ENCODE results near the gene IFI27L1. TPM values are rescaled to one million over a fixed set of nuclear protein-coding genes. Genes with fewer than 3 reads are reported as not detected.

IFI27L1 gene
- total RNA-seq (2013), result 2.8 TPM
- 1 to 10 TPM; 2.1 to 3.1 (median 2.2) TPM for polyA plus RNA-seq
- 0.97 and 1.3 TPM in 2 replicates for polyA minus RNA-seq
- total RNA-seq, result 0.25 to 2.3 (median 0.98) reads per million in 11 experiments

- H3K9me3 Mint-ChIP-seq, result peaks cover 0 to 3% (median 0%) of the 10 kb centered on the region in 7 donors
- H3K9me3 ChIP-seq (replicated peaks in 1 of 2; ENCODE audit: control insufficient read depth in 1 of 2, insufficient read depth in 1 of 2, low read length in 2 of 2), result no peaks in the 10 kb centered on the region
- peaks cover 0 to 2% (median 0%) of the 10 kb centered on the region in 3 donors for H3K27me3 Mint-ChIP-seq (ENCODE audit: low read depth in 3 of 3)
- DNase-seq, result peak; percentile 92 to 94 (median 93)
- H3K36me3 ChIP-seq (replicated peaks in 1 of 2; ENCODE audit: control insufficient read depth in 1 of 2, insufficient read depth in 2 of 2, low read length in 2 of 2), result peaks cover 11 to 24% of the 10 kb centered on the region in 2 donors
- peaks cover 61% of the 10 kb centered on the region for H3K79me2 ChIP-seq (ENCODE audit: insufficient read depth, low read length)
- H3K4me3 Mint-ChIP-seq, result peak within 1 kb of the TSS; percentile 100
- H3K27ac ChIP-seq (ENCODE audit: low read depth in 1 of 2, low read length in 2 of 2), result peak within 1 kb of the TSS; percentile 81 to 87
- H3K4me1 Mint-ChIP-seq, result peaks cover 41% of the 10 kb centered on the region
- under 1% methylated on average over 77 of the region's 77 CpGs for WGBS (ENCODE audit: insufficient coverage)
- peaks cover 17 to 29% of the 10 kb centered on the region in 2 donors for H3K36me3 Mint-ChIP-seq
- peak within 1 kb of the TSS; percentile 90 for H3K9ac ChIP-seq (ENCODE audit: insufficient read depth, low read length, poor library complexity, severe bottlenecking)
- intact Hi-C loops (cut with micrococcal nuclease), result loop anchor here in 1 of 2 donors (5.0 kb wide), 1 partner anchor 54 kb away; the partner anchor contains the start of gene OTUB2
- TF ChIP-seq CTCF (IDR thresholded peaks at IDR 0.05), result no peak
- peaks cover 31 to 44% of the 10 kb centered on the region in 2 donors for H3K4me1 ChIP-seq (ENCODE audit: control insufficient read depth in 1 of 2, insufficient read depth in 2 of 2, low read length in 2 of 2)
- peak within 1 kb of the TSS; percentile 86 for H2AFZ ChIP-seq (ENCODE audit: insufficient read depth, low read depth, low read length, poor library complexity, severe bottlenecking)
- H3K27ac Mint-ChIP-seq, result peak within 1 kb of the TSS; percentile 91 to 99 (median 96)
- peak within 1 kb of the TSS; percentile 81 to 93 (median 83) for H3K4me3 ChIP-seq (replicated peaks in 1 of 3; ENCODE audit: low read depth in 2 of 3, low read length in 3 of 3)
- peaks cover 45% of the 10 kb centered on the region for H4K20me1 ChIP-seq (ENCODE audit: insufficient read depth, low read length)
- peak within 1 kb of the TSS; percentile 97 for H3K4me2 ChIP-seq (replicated peaks; ENCODE audit: extremely low read depth, low read length, poor library complexity, severe bottlenecking)
- H3K27me3 ChIP-seq (ENCODE audit: control insufficient read depth in 2 of 2, insufficient read depth in 2 of 2, low read length in 2 of 2), result no peaks in the 10 kb centered on the region
These were observed at the start of gene IFI27L1, which contains the start of gene DDX24 for GRCh38 chr14:94080621-94081385. Gene IFI27L1, plus strand, starts transcription at chr14:94081310. Its CDS starts 15,628 bp downstream, at chr14:94096938. Gene DDX24, minus strand, starts transcription at chr14:94081202. Its CDS starts 1,460 bp downstream, at chr14:94079742.

GRCh38 chr14:94031883-94032279 is 49.2 kb upstream of the IFI27L1 start:
- no peaks in the 10 kb centered on the region for H3K27me3 ChIP-seq (ENCODE audit: control insufficient read depth in 2 of 2, insufficient read depth in 2 of 2, low read length in 2 of 2)
- no peak overlapping the region for H3K4me2 ChIP-seq (replicated peaks; ENCODE audit: extremely low read depth, low read length, poor library complexity, severe bottlenecking)
- H3K36me3 ChIP-seq (replicated peaks in 1 of 2; ENCODE audit: control insufficient read depth in 1 of 2, insufficient read depth in 2 of 2, low read length in 2 of 2), result no peaks in the 10 kb centered on the region
- no peak overlapping the region for H3K4me3 Mint-ChIP-seq
- no peak for DNase-seq
- TF ChIP-seq CTCF (IDR thresholded peaks at IDR 0.05), result no peak
- intact Hi-C loops (cut with micrococcal nuclease), result loop anchor here in 1 of 2 donors (10.0 kb wide), 1 partner anchor 143 kb away; the partner anchor contains the start of gene PPP4R4
- H3K4me1 Mint-ChIP-seq, result peaks cover 31% of the 10 kb centered on the region
- peaks cover 0 to 5% (median 4%) of the 10 kb centered on the region in 3 donors for H3K27me3 Mint-ChIP-seq (ENCODE audit: low read depth in 3 of 3)
- H3K4me1 ChIP-seq (ENCODE audit: control insufficient read depth in 1 of 2, insufficient read depth in 2 of 2, low read length in 2 of 2), result peaks cover 30 to 32% of the 10 kb centered on the region in 2 donors
- H3K9ac ChIP-seq (ENCODE audit: insufficient read depth, low read length, poor library complexity, severe bottlenecking), result no peak overlapping the region
- no peaks in the 10 kb centered on the region for H3K9me3 ChIP-seq (replicated peaks in 1 of 2; ENCODE audit: control insufficient read depth in 1 of 2, insufficient read depth in 1 of 2, low read length in 2 of 2)
- no peaks in the 10 kb centered on the region for H3K79me2 ChIP-seq (ENCODE audit: insufficient read depth, low read length)
- H3K27ac Mint-ChIP-seq, result no peak overlapping the region
- WGBS (ENCODE audit: insufficient coverage), result 100% methylated on average over 1 of the region's 7 CpGs
- no peaks in the 10 kb centered on the region for H3K36me3 Mint-ChIP-seq
- no peak overlapping the region for H2AFZ ChIP-seq (ENCODE audit: insufficient read depth, low read depth, low read length, poor library complexity, severe bottlenecking)
- no peak overlapping the region for H3K27ac ChIP-seq (ENCODE audit: low read depth in 1 of 2, low read length in 2 of 2)
- H4K20me1 ChIP-seq (ENCODE audit: insufficient read depth, low read length), result no peaks in the 10 kb centered on the region
- H3K9me3 Mint-ChIP-seq, result peaks cover 0 to 1% (median 0%) of the 10 kb centered on the region in 7 donors
- no peak overlapping the region for H3K4me3 ChIP-seq (replicated peaks in 1 of 3; ENCODE audit: low read depth in 2 of 3, low read length in 3 of 3)

Data from CD14-positive monocyte (primary cell).